ENCODE data around the gene ZNF780B. TPM values are rescaled to one million over a fixed set of nuclear protein-coding genes. Genes with fewer than 3 reads are reported as not detected.

ZNF780B gene
- total and polyA plus RNA-seq, 3 experiments from 2014 or later, result 12.0 to 21.3 (median 16.8) TPM

DNA sequence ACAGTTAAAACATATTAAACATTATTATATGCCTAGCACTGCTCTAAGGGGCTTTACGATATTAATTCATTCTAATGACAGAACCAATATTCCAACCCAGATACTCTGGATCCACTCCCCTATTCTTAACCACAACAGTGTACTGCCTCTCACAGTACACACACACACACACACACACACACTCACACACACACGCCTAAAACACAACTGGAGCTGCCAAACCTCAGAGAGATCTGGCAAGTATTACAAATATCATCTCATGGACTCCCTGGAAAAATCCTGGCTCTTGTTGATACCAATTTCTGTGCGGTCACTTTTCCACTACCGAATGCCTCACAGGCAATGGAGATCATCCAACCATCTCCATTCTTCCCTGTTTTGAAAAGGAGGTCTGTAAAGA is 33.4 kb upstream of the ZNF780B start:
- Histone ChIP-seq H3K27ac (ENCODE audit: low read depth, low read length) (peak overlapping the region; percentile 95), H3K36me3 (ENCODE audit: insufficient read depth, low read length) (peaks cover 5% of the 10 kb centered on the region), H3K4me3 (ENCODE audit: low read length) (peak overlapping the region; percentile 71), H3K27me3 (ENCODE audit: insufficient read depth, low read length, poor library complexity, severe bottlenecking) (peaks cover under 1% of the 10 kb centered on the region), H3K4me1 (ENCODE audit: insufficient read depth, low read length) (peaks cover 25% of the 10 kb centered on the region), H3K9me3 (ENCODE audit: low read length) (no peaks in the 10 kb centered on the region)
- peaks cover 42 to 51% (median 51%) of the 10 kb centered on the region in 3 donors for H3K4me1 Mint-ChIP-seq
- H3K27me3 Mint-ChIP-seq, result peaks cover under 1 to 5% of the 10 kb centered on the region in 2 donors
- peak in 1 of 5 donors; percentile 1 for DNase-seq
- H3K4me3 Mint-ChIP-seq, result peak overlapping the region; percentile 95 to 100 (median 100)
- peaks cover under 1 to 24% (median 16%) of the 10 kb centered on the region in 3 donors for H3K36me3 Mint-ChIP-seq
- H3K27ac Mint-ChIP-seq, result peak overlapping the region; percentile 98 to 100 (median 100)
- POLR2A ChIA-PET, result interaction anchor here (1.4 kb wide), 1 partner anchor 93 kb away, joined by 4 read pairs; the partner anchor contains the start of gene ZNF546
- H3K9me3 Mint-ChIP-seq, result peaks cover 0 to 2% (median 0%) of the 10 kb centered on the region in 5 donors
- CTCF ChIA-PET, result no interaction called here

- no peaks in the 10 kb centered on the region for H3K27me3 Mint-ChIP-seq
- H3K27ac ChIP-seq (ENCODE audit: low read depth, low read length), result no peak overlapping the region
- peaks cover 42 to 55% (median 51%) of the 10 kb centered on the region in 3 donors for H3K4me1 Mint-ChIP-seq
- peaks cover 0 to 2% (median 0%) of the 10 kb centered on the region in 5 donors for H3K9me3 Mint-ChIP-seq
- H3K36me3 Mint-ChIP-seq, result peaks cover 6 to 32% (median 20%) of the 10 kb centered on the region in 3 donors
- CTCF ChIA-PET, result no interaction called here
- peaks cover 10% of the 10 kb centered on the region for H3K36me3 ChIP-seq (ENCODE audit: insufficient read depth, low read length)
- H3K4me3 Mint-ChIP-seq, result peak overlapping the region; percentile 17 to 100 (median 99)
- H3K27me3 ChIP-seq (ENCODE audit: insufficient read depth, low read length, poor library complexity, severe bottlenecking), result no peaks in the 10 kb centered on the region
- DNase-seq, result no peak
- no peaks in the 10 kb centered on the region for H3K9me3 ChIP-seq (ENCODE audit: low read length)
- POLR2A ChIA-PET, result no interaction called here
- H3K4me1 ChIP-seq (ENCODE audit: insufficient read depth, low read length), result peaks cover 25% of the 10 kb centered on the region
- H3K27ac Mint-ChIP-seq, result peak overlapping the region; percentile 5 to 100 (median 53)
- no peak overlapping the region for H3K4me3 ChIP-seq (ENCODE audit: low read length)
These were observed 32.4 kb upstream of the ZNF780B start for GRCh38 chr19:40088299-40089047.

GRCh38 chr19:40084948-40085347 is 28.9 kb upstream of the ZNF780B start:
- no peak overlapping the region for H3K4me3 Mint-ChIP-seq

DNA sequence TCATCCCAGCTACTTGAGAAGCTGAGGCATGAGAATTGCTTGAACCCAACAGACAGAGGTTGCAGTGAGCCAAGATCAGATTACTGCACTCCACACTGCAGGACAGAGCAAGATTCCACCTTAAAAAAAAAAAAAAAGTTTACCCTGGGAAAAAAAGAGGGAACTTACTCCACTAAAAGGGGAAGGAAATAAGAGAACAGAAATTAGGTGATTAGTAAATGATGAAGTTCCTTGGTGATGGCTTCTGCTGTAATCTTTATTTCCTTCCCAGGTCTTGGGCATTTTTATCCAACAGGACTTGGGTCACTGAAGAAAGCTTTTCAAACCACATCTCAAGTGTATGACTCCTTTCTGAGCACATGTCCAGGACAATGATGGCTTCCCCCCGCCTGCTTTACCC is 25.4 kb upstream of the ZNF780B start:
- Mint-ChIP-seq H3K4me3 (no peak overlapping the region), H3K9me3 (peaks cover 27 to 39% (median 29%) of the 10 kb centered on the region in 5 donors), H3K36me3 (peaks cover 61 to 87% (median 67%) of the 10 kb centered on the region in 3 donors), H3K4me1 (peaks cover 2 to 13% (median 7%) of the 10 kb centered on the region in 3 donors), H3K27me3 (no peaks in the 10 kb centered on the region), H3K27ac (no peak overlapping the region)
- ChIA-PET CTCF (no interaction called here), POLR2A (interaction anchor here (0.7 kb wide), 1 partner anchor 35 kb away, joined by 7 read pairs; no protein-coding TSS in a partner anchor)
- H3K4me3 ChIP-seq (ENCODE audit: low read length), result no peak overlapping the region
- no peaks in the 10 kb centered on the region for H3K4me1 ChIP-seq (ENCODE audit: insufficient read depth, low read length)
- no peak overlapping the region for H3K27ac ChIP-seq (ENCODE audit: low read depth, low read length)
- H3K9me3 ChIP-seq (ENCODE audit: low read length), result peaks cover 9% of the 10 kb centered on the region
- DNase-seq, result no peak
- peaks cover 68% of the 10 kb centered on the region for H3K36me3 ChIP-seq (ENCODE audit: insufficient read depth, low read length)
- H3K27me3 ChIP-seq (ENCODE audit: insufficient read depth, low read length, poor library complexity, severe bottlenecking), result no peaks in the 10 kb centered on the region

More at GRCh38 chr19:40084948-40085347, 28.9 kb upstream of the ZNF780B start:
- H3K36me3 Mint-ChIP-seq, result peaks cover 32 to 57% (median 41%) of the 10 kb centered on the region in 3 donors
- Histone ChIP-seq H3K27me3 (ENCODE audit: insufficient read depth, low read length, poor library complexity, severe bottlenecking) (no peaks in the 10 kb centered on the region), H3K4me1 (ENCODE audit: insufficient read depth, low read length) (peaks cover 15% of the 10 kb centered on the region), H3K4me3 (ENCODE audit: low read length) (no peak overlapping the region), H3K27ac (ENCODE audit: low read depth, low read length) (no peak overlapping the region), H3K36me3 (ENCODE audit: insufficient read depth, low read length) (peaks cover 39% of the 10 kb centered on the region), H3K9me3 (ENCODE audit: low read length) (no peaks in the 10 kb centered on the region)
- H3K27ac Mint-ChIP-seq, result peak overlapping the region in 1 of 8 donors; percentile 70
- no peak for DNase-seq
- peaks cover 28 to 38% (median 36%) of the 10 kb centered on the region in 3 donors for H3K4me1 Mint-ChIP-seq
- H3K9me3 Mint-ChIP-seq, result peaks cover 0 to 7% (median 5%) of the 10 kb centered on the region in 5 donors
- POLR2A ChIA-PET, result interaction anchor here (0.6 kb wide), 1 partner anchor 300 kb away, joined by 4 read pairs; no protein-coding TSS in a partner anchor
- CTCF ChIA-PET, result no interaction called here
- H3K27me3 Mint-ChIP-seq, result no peaks in the 10 kb centered on the region

DNA sequence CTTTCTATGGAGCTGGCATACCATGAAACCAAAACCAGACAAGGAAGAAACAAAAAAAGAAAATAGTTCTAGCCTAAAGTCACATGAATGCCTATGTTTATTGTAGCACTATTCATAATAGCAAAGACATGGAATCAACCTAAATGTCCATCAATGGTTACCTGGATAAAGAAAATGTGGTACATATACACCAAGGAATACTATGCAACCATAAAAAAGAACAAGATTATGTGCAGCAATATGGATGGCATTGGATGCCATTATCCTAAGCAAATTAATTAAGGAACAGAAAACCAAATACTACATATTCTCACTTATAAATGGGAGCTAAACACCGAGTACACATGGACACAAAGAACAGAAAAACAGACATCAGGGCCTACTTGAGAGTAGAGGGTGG is 24.3 kb upstream of the ZNF780B start:
- Mint-ChIP-seq H3K27ac (no peak overlapping the region), H3K4me3 (no peak overlapping the region)
- POLR2A ChIA-PET, result no interaction called here

DNA sequence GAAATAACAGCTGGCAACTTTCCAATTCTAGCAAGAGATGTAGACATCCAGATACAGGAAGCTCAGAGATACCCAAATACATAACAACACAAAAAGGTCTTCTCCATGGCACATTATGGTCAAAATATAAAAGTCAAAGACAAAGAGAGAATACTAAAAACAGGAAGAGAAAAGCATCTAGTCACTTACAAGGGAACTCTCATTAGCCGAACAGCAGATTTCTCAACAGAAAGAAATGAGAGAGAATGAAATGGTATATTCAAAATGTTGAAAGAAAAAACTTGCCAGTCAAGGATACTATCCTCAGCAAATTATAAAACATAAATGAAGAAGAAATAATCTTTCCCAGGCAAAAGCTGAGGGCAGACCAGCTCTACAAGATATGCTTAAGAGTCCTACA is 22.3 kb upstream of the ZNF780B start:
- peaks cover 42 to 66% (median 51%) of the 10 kb centered on the region in 5 donors for H3K9me3 Mint-ChIP-seq
- Histone ChIP-seq H3K36me3 (ENCODE audit: insufficient read depth, low read length) (peaks cover 81% of the 10 kb centered on the region), H3K4me3 (ENCODE audit: low read length) (no peak overlapping the region), H3K27ac (ENCODE audit: low read depth, low read length) (no peak overlapping the region), H3K27me3 (ENCODE audit: insufficient read depth, low read length, poor library complexity, severe bottlenecking) (no peaks in the 10 kb centered on the region), H3K9me3 (ENCODE audit: low read length) (peaks cover 34% of the 10 kb centered on the region), H3K4me1 (ENCODE audit: insufficient read depth, low read length) (no peaks in the 10 kb centered on the region)
- peaks cover 2 to 8% (median 2%) of the 10 kb centered on the region in 3 donors for H3K4me1 Mint-ChIP-seq
- no peak overlapping the region for H3K27ac Mint-ChIP-seq
- peaks cover 72 to 99% (median 92%) of the 10 kb centered on the region in 3 donors for H3K36me3 Mint-ChIP-seq
- no peak overlapping the region for H3K4me3 Mint-ChIP-seq
- no peak for DNase-seq
- H3K27me3 Mint-ChIP-seq, result no peaks in the 10 kb centered on the region
- POLR2A ChIA-PET, result no interaction called here
- CTCF ChIA-PET, result no interaction called here

More for the DNA sequence above, 24.3 kb upstream of the ZNF780B start:
- Histone ChIP-seq H3K27ac (ENCODE audit: low read depth, low read length) (no peak overlapping the region), H3K4me3 (ENCODE audit: low read length) (no peak overlapping the region), H3K9me3 (ENCODE audit: low read length) (peaks cover 20% of the 10 kb centered on the region), H3K36me3 (ENCODE audit: insufficient read depth, low read length) (peaks cover 79% of the 10 kb centered on the region), H3K4me1 (ENCODE audit: insufficient read depth, low read length) (no peaks in the 10 kb centered on the region), H3K27me3 (ENCODE audit: insufficient read depth, low read length, poor library complexity, severe bottlenecking) (no peaks in the 10 kb centered on the region)
- peaks cover 2 to 13% (median 7%) of the 10 kb centered on the region in 3 donors for H3K4me1 Mint-ChIP-seq
- peaks cover 72 to 96% (median 78%) of the 10 kb centered on the region in 3 donors for H3K36me3 Mint-ChIP-seq
- DNase-seq, result no peak
- peaks cover 36 to 49% (median 38%) of the 10 kb centered on the region in 5 donors for H3K9me3 Mint-ChIP-seq
- CTCF ChIA-PET, result no interaction called here
- H3K27me3 Mint-ChIP-seq, result no peaks in the 10 kb centered on the region

- Mint-ChIP-seq H3K4me1 (no peaks in the 10 kb centered on the region), H3K36me3 (peaks cover 9 to 43% (median 26%) of the 10 kb centered on the region in 3 donors), H3K9me3 (peaks cover 7 to 39% (median 27%) of the 10 kb centered on the region in 5 donors)
These were observed 14.0 kb upstream of the ZNF780B start for GRCh38 chr19:40070058-40070457.

GRCh38 chr19:40059624-40060023 is 3.6 kb upstream of the ZNF780B start:
- peaks cover 17% of the 10 kb centered on the region in 2 donors for H3K27me3 Mint-ChIP-seq
- no peak for DNase-seq
- peaks cover 1 to 11% (median 10%) of the 10 kb centered on the region in 3 donors for H3K36me3 Mint-ChIP-seq
- H3K9me3 ChIP-seq (ENCODE audit: low read length), result peaks cover 5% of the 10 kb centered on the region
- H3K27ac ChIP-seq (ENCODE audit: low read depth, low read length), result no peak overlapping the region
- no peaks in the 10 kb centered on the region for H3K27me3 ChIP-seq (ENCODE audit: insufficient read depth, low read length, poor library complexity, severe bottlenecking)
- ChIA-PET POLR2A (no interaction called here), CTCF (no interaction called here)
- H3K27ac Mint-ChIP-seq, result no peak overlapping the region
- H3K4me1 Mint-ChIP-seq, result peaks cover 18 to 29% (median 27%) of the 10 kb centered on the region in 3 donors
- H3K4me3 ChIP-seq (ENCODE audit: low read length), result no peak overlapping the region
- H3K36me3 ChIP-seq (ENCODE audit: insufficient read depth, low read length), result no peaks in the 10 kb centered on the region
- no peak overlapping the region for H3K4me3 Mint-ChIP-seq
- peaks cover 7% of the 10 kb centered on the region for H3K4me1 ChIP-seq (ENCODE audit: insufficient read depth, low read length)
- peaks cover 28 to 41% (median 40%) of the 10 kb centered on the region in 5 donors for H3K9me3 Mint-ChIP-seq

More at GRCh38 chr19:40070058-40070457, 14.0 kb upstream of the ZNF780B start:
- Histone ChIP-seq H3K27ac (ENCODE audit: low read depth, low read length) (no peak overlapping the region), H3K27me3 (ENCODE audit: insufficient read depth, low read length, poor library complexity, severe bottlenecking) (no peaks in the 10 kb centered on the region), H3K4me3 (ENCODE audit: low read length) (no peak overlapping the region), H3K36me3 (ENCODE audit: insufficient read depth, low read length) (peaks cover 11% of the 10 kb centered on the region), H3K9me3 (ENCODE audit: low read length) (peaks cover 12% of the 10 kb centered on the region), H3K4me1 (ENCODE audit: insufficient read depth, low read length) (no peaks in the 10 kb centered on the region)
- CTCF ChIA-PET, result no interaction called here
- Mint-ChIP-seq H3K4me3 (no peak overlapping the region), H3K27me3 (no peaks in the 10 kb centered on the region), H3K27ac (no peak overlapping the region)
- POLR2A ChIA-PET, result no interaction called here
- no peak for DNase-seq

Data from CD8-positive, alpha-beta memory T cell (primary cell).